HEK293 (cell line): ENCODE results near the gene GH1.

Source experiments
- KLF9 ChIP-seq: fragments of 450-650 bp; formaldehyde crosslinking; IDR thresholded peaks from 2 replicates; pipeline ENCODE4 v1.5.1; 2016; ENCODE audit warnings: missing biosample characterization, missing genetic modification characterization, low read depth
- SP2 ChIP-seq: fragments of 450-650 bp; formaldehyde crosslinking; IDR thresholded peaks from 2 replicates; pipeline ENCODE4 v1.5.1; 2016; ENCODE audit warnings: missing biosample characterization, missing genetic modification characterization
- SP7 ChIP-seq: fragments of 450-650 bp; formaldehyde crosslinking; IDR thresholded peaks from 2 replicates; pipeline ENCODE4 v1.5.1; 2016; ENCODE audit warnings: missing biosample characterization, missing genetic modification characterization
- ZNF121 ChIP-seq: fragments of 450-650 bp; formaldehyde crosslinking; IDR thresholded peaks from 2 replicates; pipeline ENCODE4 v1.5.1; 2016; ENCODE audit warnings: missing biosample characterization, missing genetic modification characterization
- ZNF140 ChIP-seq: fragments of 450-650 bp; formaldehyde crosslinking; IDR thresholded peaks from 2 replicates; pipeline ENCODE4 v1.5.1; 2016; ENCODE audit warnings: missing biosample characterization, missing genetic modification characterization
- ZNF292 ChIP-seq: fragments of 450-650 bp; formaldehyde crosslinking; IDR thresholded peaks from 2 replicates; pipeline ENCODE4 v1.5.1; 2016; ENCODE audit warnings: low read depth, missing biosample characterization, missing genetic modification characterization, borderline replicate concordance
- ZNF629 ChIP-seq: fragments of 450-650 bp; formaldehyde crosslinking; IDR thresholded peaks from 2 replicates; pipeline ENCODE4 v1.5.1; 2017; ENCODE audit warnings: missing biosample characterization, missing genetic modification characterization
- ZNF837 ChIP-seq: fragments of 450-650 bp; formaldehyde crosslinking; IDR thresholded peaks from 2 replicates; pipeline ENCODE4 v1.5.1; 2016; ENCODE audit warnings: missing biosample characterization, missing genetic modification characterization
- TF ChIP-seq, protein P1 (sequence below): fragments of 450-650 bp; formaldehyde crosslinking; IDR thresholded peaks from 2 replicates; pipeline ENCODE4 v1.5.1; 2016; ENCODE audit warnings: missing biosample characterization, missing genetic modification characterization
- TF ChIP-seq, protein P2 (sequence below): IDR thresholded peaks from 2 replicates; pipeline ENCODE4 v1.6.1; 2011; ENCODE audit warnings: mild to moderate bottlenecking, low read depth, low read length, borderline replicate concordance
- TF ChIP-seq, protein P3 (sequence below): fragments of 450-650 bp; formaldehyde crosslinking; IDR thresholded peaks from 2 replicates; pipeline ENCODE4 v1.5.1; 2017; ENCODE audit warnings: missing biosample characterization, missing genetic modification characterization

DNA sequence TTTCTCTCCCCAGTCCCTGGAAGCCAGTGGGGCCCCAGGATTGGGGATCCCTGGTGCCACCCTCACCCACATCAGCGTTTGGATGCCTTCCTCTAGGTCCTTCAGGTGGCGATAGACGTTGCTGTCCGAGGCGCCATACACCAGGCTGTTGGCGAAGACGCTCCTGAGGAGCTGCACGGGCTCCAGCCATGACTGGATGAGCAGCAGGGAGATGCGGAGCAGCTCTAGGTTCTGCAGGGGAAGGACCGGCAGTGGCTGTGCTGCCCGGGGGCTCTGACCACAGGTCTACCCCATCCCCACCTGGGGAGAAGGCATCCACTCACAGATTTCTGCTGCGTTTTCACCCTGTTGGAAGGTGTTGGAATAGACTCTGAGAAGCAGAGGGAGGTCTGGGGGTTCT is 37.9 kb downstream of the GH1 start:
- TF ChIP-seq, protein P1, sequence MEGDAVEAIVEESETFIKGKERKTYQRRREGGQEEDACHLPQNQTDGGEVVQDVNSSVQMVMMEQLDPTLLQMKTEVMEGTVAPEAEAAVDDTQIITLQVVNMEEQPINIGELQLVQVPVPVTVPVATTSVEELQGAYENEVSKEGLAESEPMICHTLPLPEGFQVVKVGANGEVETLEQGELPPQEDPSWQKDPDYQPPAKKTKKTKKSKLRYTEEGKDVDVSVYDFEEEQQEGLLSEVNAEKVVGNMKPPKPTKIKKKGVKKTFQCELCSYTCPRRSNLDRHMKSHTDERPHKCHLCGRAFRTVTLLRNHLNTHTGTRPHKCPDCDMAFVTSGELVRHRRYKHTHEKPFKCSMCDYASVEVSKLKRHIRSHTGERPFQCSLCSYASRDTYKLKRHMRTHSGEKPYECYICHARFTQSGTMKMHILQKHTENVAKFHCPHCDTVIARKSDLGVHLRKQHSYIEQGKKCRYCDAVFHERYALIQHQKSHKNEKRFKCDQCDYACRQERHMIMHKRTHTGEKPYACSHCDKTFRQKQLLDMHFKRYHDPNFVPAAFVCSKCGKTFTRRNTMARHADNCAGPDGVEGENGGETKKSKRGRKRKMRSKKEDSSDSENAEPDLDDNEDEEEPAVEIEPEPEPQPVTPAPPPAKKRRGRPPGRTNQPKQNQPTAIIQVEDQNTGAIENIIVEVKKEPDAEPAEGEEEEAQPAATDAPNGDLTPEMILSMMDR (tag by site-specific recombination): no peak
- no peak for TF ChIP-seq SP2 (tag by site-specific recombination)
- no peak for TF ChIP-seq ZNF837 (tag by site-specific recombination)
- no peak for TF ChIP-seq SP7 (tag by site-specific recombination)
- no peak for TF ChIP-seq ZNF140
- TF ChIP-seq, protein P2, sequence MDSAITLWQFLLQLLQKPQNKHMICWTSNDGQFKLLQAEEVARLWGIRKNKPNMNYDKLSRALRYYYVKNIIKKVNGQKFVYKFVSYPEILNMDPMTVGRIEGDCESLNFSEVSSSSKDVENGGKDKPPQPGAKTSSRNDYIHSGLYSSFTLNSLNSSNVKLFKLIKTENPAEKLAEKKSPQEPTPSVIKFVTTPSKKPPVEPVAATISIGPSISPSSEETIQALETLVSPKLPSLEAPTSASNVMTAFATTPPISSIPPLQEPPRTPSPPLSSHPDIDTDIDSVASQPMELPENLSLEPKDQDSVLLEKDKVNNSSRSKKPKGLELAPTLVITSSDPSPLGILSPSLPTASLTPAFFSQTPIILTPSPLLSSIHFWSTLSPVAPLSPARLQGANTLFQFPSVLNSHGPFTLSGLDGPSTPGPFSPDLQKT: no peak
- no peak for TF ChIP-seq ZNF629 (tag by site-specific recombination)
- no peak for TF ChIP-seq ZNF121
- TF ChIP-seq KLF9 (tag by site-specific recombination): no peak
- TF ChIP-seq ZNF292 (tag by site-specific recombination): no peak
- TF ChIP-seq, protein P3, sequence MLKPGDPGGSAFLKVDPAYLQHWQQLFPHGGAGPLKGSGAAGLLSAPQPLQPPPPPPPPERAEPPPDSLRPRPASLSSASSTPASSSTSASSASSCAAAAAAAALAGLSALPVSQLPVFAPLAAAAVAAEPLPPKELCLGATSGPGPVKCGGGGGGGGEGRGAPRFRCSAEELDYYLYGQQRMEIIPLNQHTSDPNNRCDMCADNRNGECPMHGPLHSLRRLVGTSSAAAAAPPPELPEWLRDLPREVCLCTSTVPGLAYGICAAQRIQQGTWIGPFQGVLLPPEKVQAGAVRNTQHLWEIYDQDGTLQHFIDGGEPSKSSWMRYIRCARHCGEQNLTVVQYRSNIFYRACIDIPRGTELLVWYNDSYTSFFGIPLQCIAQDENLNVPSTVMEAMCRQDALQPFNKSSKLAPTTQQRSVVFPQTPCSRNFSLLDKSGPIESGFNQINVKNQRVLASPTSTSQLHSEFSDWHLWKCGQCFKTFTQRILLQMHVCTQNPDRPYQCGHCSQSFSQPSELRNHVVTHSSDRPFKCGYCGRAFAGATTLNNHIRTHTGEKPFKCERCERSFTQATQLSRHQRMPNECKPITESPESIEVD (tag by site-specific recombination): no peak
